Posterior vena cava (tissue), 2 donors: Measurements from ENCODE around the gene SUPT20H. TPM values are rescaled to one million over a fixed set of nuclear protein-coding genes. Genes with fewer than 3 reads are reported as not detected.

Source experiments
- DNase-seq: peaks from one replicate; pipeline ENCODE4 v3.0.0-alpha.2; 2020; ENCODE audit warnings: low spot score
- intact Hi-C, 2 donors: fragments of 100-400 bp; cut with DNase I; formaldehyde crosslinking; loops; one replicate each; pipeline versions ENCODE4 v1.14.1 to v1.14.2; 2022 to 2023
- total RNA-seq, 2 donors: library from RNA; stranded (reverse); fragmentation: NEBNext Ultra II Directional; extraction: Animal tissue kit (Norgen Biotek cat#: 25700); gene quantifications; one replicate each; pipeline ENCODE4 v1.2.1, GENCODE V29; 2021
- donor health status: DM: yes; HTN: yes; CAD: no.
- donor health status: DM: yes; HTN: yes; CAD: no.

Gene SUPT20H
- total RNA-seq, 2 donors from 2014 or later: 40.4 to 44.4 TPM

- intact Hi-C loops: no loop called here
- no peak for DNase-seq
Observed at GRCh38 chr13:36959456-36960116, 99.9 kb downstream of the SUPT20H start.

Other genes with a start within 250 kb of the SUPT20H start
- gene RFXAP, start 240.5 kb downstream of the SUPT20H start, total RNA-seq: 1 to 10 TPM; 6.8 to 7.2 TPM
- 10 to 100 TPM; 10.0 to 14.2 TPM for gene SMAD9, start 139.4 kb downstream of the SUPT20H start, total RNA-seq
- gene ALG5, start 60.3 kb downstream of the SUPT20H start, total RNA-seq: 10 to 100 TPM; 25.7 to 33.3 TPM
- 10 to 100 TPM; 31.7 to 32.7 TPM for gene EXOSC8, start 58.9 kb downstream of the SUPT20H start, total RNA-seq
- not detected for gene CSNK1A1L, start 46.0 kb upstream of the SUPT20H start, total RNA-seq